Body of pancreas (tissue), 4 donors: ENCODE data around the gene ARF5. TPM values are rescaled to one million over a fixed set of nuclear protein-coding genes. Genes with fewer than 3 reads are reported as not detected.

Experiments used
- ATAC-seq: fragments of 150-250 bp; one replicate; pipeline ENCODE4 v1.9.1; 2016
- DNase-seq, 4 donors: peaks; one replicate each; pipeline ENCODE4 v3.0.0-alpha.2; 2019
- H3K27ac ChIP-seq, 4 donors: fragments of 200-600 bp; sonication (generic); 1 replicate in 3 of 4; 2 replicates in 1 of 4; pipeline versions ENCODE4 v1.5.1 to v1.6.1; 2016 to 2019; ENCODE audit warnings: mild to moderate bottlenecking in 1 of 4, mixed read lengths in 1 of 4, moderate library complexity in 1 of 4
- H3K27me3 ChIP-seq, 2 donors: fragments of 200-600 bp; sonication (generic); one replicate each; pipeline ENCODE4 v1.6.0; 2016; ENCODE audit warnings: mild to moderate bottlenecking in 1 of 2
- H3K36me3 ChIP-seq, 2 donors: fragments of 200-600 bp; sonication (generic); replicated peaks in 1 of 2; 2 replicates each; pipeline ENCODE4 v1.5.1; 2016; ENCODE audit warnings: low read depth in 2 of 2; ENCODE audit not compliant: insufficient read depth in 1 of 2
- H3K4me1 ChIP-seq: fragments of 200-600 bp; sonication (generic); one replicate; pipeline ENCODE4 v1.6.0; 2016
- H3K4me3 ChIP-seq, 2 donors: fragments of 200-600 bp; sonication (generic); 1 replicate in 1 of 2; 2 replicates in 1 of 2; pipeline ENCODE4 v1.5.1; 2016 to 2019
- H3K9me3 ChIP-seq, 3 donors: fragments of 200-600 bp; sonication (generic); 1 replicate in 2 of 3; 2 replicates in 1 of 3; pipeline ENCODE4 v1.5.1; 2016
- POLR2A ChIP-seq, 3 donors: fragments of 450-650 bp; IDR thresholded peaks; one replicate each; pipeline ENCODE4 v1.6.1; 2016; ENCODE audit warnings: antibody characterized with exemption in 3 of 3, mild to moderate bottlenecking in 2 of 3
- WGBS, 2 donors: methylation state at CpG; one replicate each; pipeline ENCODE4 v1.1.5; 2017; 5-methylcytosine and 5-hydroxymethylcytosine counted together
- intact Hi-C: fragments of 100-400 bp; cut with DNase I; formaldehyde crosslinking; loops from one replicate; pipeline ENCODE4 v1.15.1; 2023
- total RNA-seq, 2 donors: library from RNA; depleted of rRNA; stranded (reverse); fragments of >200 nt; gene quantifications; one replicate each; pipeline ENCODE4 v1.1.0, GENCODE V29; 2016
- TF ChIP-seq, protein P1 (sequence below), 7 experiments: fragments of 450-650 bp in 4 of 7; fragments of 200-600 bp in 3 of 7; sonication (generic) in 3 of 7; IDR thresholded peaks; one replicate each; pipeline ENCODE4 v1.5.1; 2016 to 2019; ENCODE audit warnings: antibody characterized with exemption in 7 of 7

The ARF5 gene
- total RNA-seq, 2 donors from 2014 or later: 107 to 132 TPM

DNA sequence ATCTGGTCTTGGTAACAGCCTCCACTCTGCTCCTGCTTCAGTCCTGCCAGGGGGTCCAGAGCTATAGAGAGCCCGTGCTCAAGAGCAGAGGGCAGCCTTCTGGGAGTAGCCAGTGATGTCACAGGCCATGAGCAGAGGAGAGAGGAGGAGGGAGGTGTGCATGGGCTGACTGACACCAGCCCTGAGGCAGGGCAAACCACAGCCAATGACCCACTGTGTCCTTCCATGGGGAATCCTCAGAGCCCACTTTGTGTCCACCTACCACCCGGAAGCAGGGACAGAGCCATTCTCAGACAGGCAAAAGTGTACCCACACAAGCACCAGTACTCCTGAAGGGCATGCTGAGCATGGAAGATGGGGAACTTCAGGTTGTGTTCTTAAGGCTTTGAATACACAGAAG, 29.8 kb downstream of the ARF5 start, which contains the start of gene PAX4:
PAX4 (minus strand) TSS at position 101 of the 400 bp plus-strand sequence. CDS start 2,214 bp downstream, outside the sequence.
- DNase-seq (no peak), ATAC-seq (no peak)
- no peak within 1 kb of the TSS for H3K4me3 ChIP-seq
- H3K36me3 ChIP-seq: no peaks in the 10 kb centered on the region
- 26% methylated on average over 2 of the region's 2 CpGs; no CpG with 5 or more reads in 1 of the 2 donors for WGBS, 2 donors
- no peaks in the 10 kb centered on the region for H3K9me3 ChIP-seq
- intact Hi-C loops: no loop called here
- no peak for TF ChIP-seq POLR2A (IDR thresholded peaks at IDR 0.05)
- TF ChIP-seq, protein P1, sequence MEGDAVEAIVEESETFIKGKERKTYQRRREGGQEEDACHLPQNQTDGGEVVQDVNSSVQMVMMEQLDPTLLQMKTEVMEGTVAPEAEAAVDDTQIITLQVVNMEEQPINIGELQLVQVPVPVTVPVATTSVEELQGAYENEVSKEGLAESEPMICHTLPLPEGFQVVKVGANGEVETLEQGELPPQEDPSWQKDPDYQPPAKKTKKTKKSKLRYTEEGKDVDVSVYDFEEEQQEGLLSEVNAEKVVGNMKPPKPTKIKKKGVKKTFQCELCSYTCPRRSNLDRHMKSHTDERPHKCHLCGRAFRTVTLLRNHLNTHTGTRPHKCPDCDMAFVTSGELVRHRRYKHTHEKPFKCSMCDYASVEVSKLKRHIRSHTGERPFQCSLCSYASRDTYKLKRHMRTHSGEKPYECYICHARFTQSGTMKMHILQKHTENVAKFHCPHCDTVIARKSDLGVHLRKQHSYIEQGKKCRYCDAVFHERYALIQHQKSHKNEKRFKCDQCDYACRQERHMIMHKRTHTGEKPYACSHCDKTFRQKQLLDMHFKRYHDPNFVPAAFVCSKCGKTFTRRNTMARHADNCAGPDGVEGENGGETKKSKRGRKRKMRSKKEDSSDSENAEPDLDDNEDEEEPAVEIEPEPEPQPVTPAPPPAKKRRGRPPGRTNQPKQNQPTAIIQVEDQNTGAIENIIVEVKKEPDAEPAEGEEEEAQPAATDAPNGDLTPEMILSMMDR (IDR thresholded peaks at IDR 0.05): no peak
- H3K4me1 ChIP-seq: no peaks in the 10 kb centered on the region
- no peak within 1 kb of the TSS for H3K27ac ChIP-seq
- no peaks in the 10 kb centered on the region for H3K27me3 ChIP-seq

DNA sequence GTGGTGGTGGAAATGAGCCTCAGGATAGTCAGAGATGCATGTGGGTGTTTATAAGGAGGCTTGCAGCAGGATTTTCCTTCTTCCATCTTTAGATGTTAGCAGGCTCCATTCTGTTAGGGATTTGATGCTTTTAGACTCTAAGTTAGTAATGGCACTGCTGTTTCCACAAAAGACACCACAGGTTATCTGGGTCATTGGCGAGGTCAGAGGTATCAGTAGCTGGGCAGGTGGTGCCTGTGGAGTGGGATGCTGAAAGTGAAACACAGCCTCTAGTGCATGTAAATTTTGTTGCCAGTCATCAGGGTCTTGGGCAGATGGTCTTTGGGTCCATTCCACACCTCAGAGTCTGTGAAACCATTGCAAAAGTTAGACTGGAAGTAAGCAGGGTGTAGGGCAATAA, 30.6 kb downstream of the ARF5 start:
- ATAC-seq (no peak), DNase-seq (no peak)
- no peaks in the 10 kb centered on the region for H3K27me3 ChIP-seq
- WGBS, 2 donors: 27 to 41% methylated on average over 1 of the region's 1 CpG
- no peaks in the 10 kb centered on the region for H3K9me3 ChIP-seq
- TF ChIP-seq, protein P1 (IDR thresholded peaks at IDR 0.05): no peak
- H3K36me3 ChIP-seq: no peaks in the 10 kb centered on the region
- H3K4me3 ChIP-seq: no peak overlapping the region
- intact Hi-C loops: no loop called here
- no peak overlapping the region for H3K27ac ChIP-seq
- H3K4me1 ChIP-seq: no peaks in the 10 kb centered on the region

- no peaks in the 10 kb centered on the region for H3K27me3 ChIP-seq
- ATAC-seq: no peak
Observed at GRCh38 chr7:127619681-127620405, 31.6 kb downstream of the ARF5 start.

GRCh38 chr7:127620406-127621233, 32.4 kb downstream of the ARF5 start:
- WGBS, 2 donors: 4 to 6% methylated on average over 20 to 24 of the region's 24 CpGs
- DNase-seq (no peak), ATAC-seq (no peak)
- Histone ChIP-seq H3K36me3 (no peaks in the 10 kb centered on the region), H3K4me3 (no peak overlapping the region), H3K9me3 (no peaks in the 10 kb centered on the region), H3K4me1 (no peaks in the 10 kb centered on the region), H3K27me3 (no peaks in the 10 kb centered on the region), H3K27ac (no peak overlapping the region)
- TF ChIP-seq, protein P1 (IDR thresholded peaks at IDR 0.05): no peak
- no peak for TF ChIP-seq POLR2A (IDR thresholded peaks at IDR 0.05)
- intact Hi-C loops: no loop called here

More at GRCh38 chr7:127619681-127620405, 31.6 kb downstream of the ARF5 start:
- Histone ChIP-seq H3K27ac (no peak overlapping the region), H3K9me3 (no peaks in the 10 kb centered on the region), H3K36me3 (no peaks in the 10 kb centered on the region), H3K4me1 (no peaks in the 10 kb centered on the region), H3K4me3 (no peak overlapping the region)
- intact Hi-C loops: no loop called here
- peak in 1 of 4 donors; percentile 17 for DNase-seq
- no peak for TF ChIP-seq POLR2A (IDR thresholded peaks at IDR 0.05)
- TF ChIP-seq, protein P1 (IDR thresholded peaks at IDR 0.05): no peak
- 5% methylated on average over 9 to 24 of the region's 27 CpGs for WGBS, 2 donors
